22Rv1 (cell line): ENCODE data around the gene MED26.

ENCODE experiments used
- CTCF ChIP-seq: fragments of 450-650 bp; IDR thresholded peaks from 2 replicates; pipeline ENCODE4 v1.5.1; 2017; ENCODE audit warnings: mild to moderate bottlenecking
- ZFX ChIP-seq: fragments of 450-650 bp; IDR thresholded peaks from 2 replicates; pipeline ENCODE4 v1.6.1; 2017; ENCODE audit warnings: antibody characterized with exemption, borderline replicate concordance

- TF ChIP-seq CTCF (no peak), ZFX (no peak)
Observed at GRCh38 chr19:16611121-16611520, 16.9 kb downstream of the MED26 start.
